ENCODE data around the gene EPN3.

The EPN3 gene

GRCh38 chr17:50508573-50509460, 23.7 kb upstream of the EPN3 start:
- in situ Hi-C loops (cut with MboI; ENCODE audit: low sequenced_read_pairs), result no loop called here

GRCh38 chr17:50511058-50511457, 21.5 kb upstream of the EPN3 start:
- in situ Hi-C loops (cut with MboI; ENCODE audit: low sequenced_read_pairs), result no loop called here

GRCh38 chr17:50513495-50513894, 19.0 kb upstream of the EPN3 start:
- in situ Hi-C loops (cut with MboI; ENCODE audit: low sequenced_read_pairs), result no loop called here

- in situ Hi-C loops (cut with MboI; ENCODE audit: low sequenced_read_pairs), result no loop called here
Observed at GRCh38 chr17:50514388-50514787, 18.1 kb upstream of the EPN3 start.

GRCh38 chr17:50514936-50515702, 17.4 kb upstream of the EPN3 start:
- in situ Hi-C loops (cut with MboI; ENCODE audit: low sequenced_read_pairs), result no loop called here

GRCh38 chr17:50517011-50517410, 15.5 kb upstream of the EPN3 start:
- in situ Hi-C loops (cut with MboI; ENCODE audit: low sequenced_read_pairs), result no loop called here

- in situ Hi-C loops (cut with MboI; ENCODE audit: low sequenced_read_pairs), result no loop called here
Observed at GRCh38 chr17:50517504-50518383, 14.8 kb upstream of the EPN3 start.

- in situ Hi-C loops (cut with MboI; ENCODE audit: low sequenced_read_pairs), result no loop called here
Observed at GRCh38 chr17:50518384-50519023, 14.0 kb upstream of the EPN3 start.

GRCh38 chr17:50519141-50519834, 13.2 kb upstream of the EPN3 start:
- in situ Hi-C loops (cut with MboI; ENCODE audit: low sequenced_read_pairs), result no loop called here

GRCh38 chr17:50520483-50520882, 12.1 kb upstream of the EPN3 start:
- in situ Hi-C loops (cut with MboI; ENCODE audit: low sequenced_read_pairs), result no loop called here

GRCh38 chr17:50521514-50521913, 11.0 kb upstream of the EPN3 start:
- in situ Hi-C loops (cut with MboI; ENCODE audit: low sequenced_read_pairs), result no loop called here

- in situ Hi-C loops (cut with MboI; ENCODE audit: low sequenced_read_pairs), result no loop called here
Observed at GRCh38 chr17:50522766-50523165, 9.8 kb upstream of the EPN3 start.

- in situ Hi-C loops (cut with MboI; ENCODE audit: low sequenced_read_pairs), result no loop called here
Observed at GRCh38 chr17:50523208-50523607, 9.3 kb upstream of the EPN3 start.

GRCh38 chr17:50524838-50525237, 7.7 kb upstream of the EPN3 start:
- in situ Hi-C loops (cut with MboI; ENCODE audit: low sequenced_read_pairs), result no loop called here

- in situ Hi-C loops (cut with MboI; ENCODE audit: low sequenced_read_pairs), result no loop called here
Observed at GRCh38 chr17:50527155-50527762, 5.3 kb upstream of the EPN3 start.

- in situ Hi-C loops (cut with MboI; ENCODE audit: low sequenced_read_pairs), result no loop called here
Observed at GRCh38 chr17:50527949-50528474, 4.5 kb upstream of the EPN3 start.

GRCh38 chr17:50529849-50530248, 2.7 kb upstream of the EPN3 start:
- in situ Hi-C loops (cut with MboI; ENCODE audit: low sequenced_read_pairs), result no loop called here

- in situ Hi-C loops (cut with MboI; ENCODE audit: low sequenced_read_pairs), result no loop called here
Observed at GRCh38 chr17:50531428-50532025, 1.0 kb upstream of the EPN3 start.

- in situ Hi-C loops (cut with MboI; ENCODE audit: low sequenced_read_pairs), result no loop called here
Observed at GRCh38 chr17:50533185-50533584, 650 bp downstream of the EPN3 start.

All from hTERT RPE-1 (cell line).